Measurements from ENCODE around the gene ZNF577.

DNA sequence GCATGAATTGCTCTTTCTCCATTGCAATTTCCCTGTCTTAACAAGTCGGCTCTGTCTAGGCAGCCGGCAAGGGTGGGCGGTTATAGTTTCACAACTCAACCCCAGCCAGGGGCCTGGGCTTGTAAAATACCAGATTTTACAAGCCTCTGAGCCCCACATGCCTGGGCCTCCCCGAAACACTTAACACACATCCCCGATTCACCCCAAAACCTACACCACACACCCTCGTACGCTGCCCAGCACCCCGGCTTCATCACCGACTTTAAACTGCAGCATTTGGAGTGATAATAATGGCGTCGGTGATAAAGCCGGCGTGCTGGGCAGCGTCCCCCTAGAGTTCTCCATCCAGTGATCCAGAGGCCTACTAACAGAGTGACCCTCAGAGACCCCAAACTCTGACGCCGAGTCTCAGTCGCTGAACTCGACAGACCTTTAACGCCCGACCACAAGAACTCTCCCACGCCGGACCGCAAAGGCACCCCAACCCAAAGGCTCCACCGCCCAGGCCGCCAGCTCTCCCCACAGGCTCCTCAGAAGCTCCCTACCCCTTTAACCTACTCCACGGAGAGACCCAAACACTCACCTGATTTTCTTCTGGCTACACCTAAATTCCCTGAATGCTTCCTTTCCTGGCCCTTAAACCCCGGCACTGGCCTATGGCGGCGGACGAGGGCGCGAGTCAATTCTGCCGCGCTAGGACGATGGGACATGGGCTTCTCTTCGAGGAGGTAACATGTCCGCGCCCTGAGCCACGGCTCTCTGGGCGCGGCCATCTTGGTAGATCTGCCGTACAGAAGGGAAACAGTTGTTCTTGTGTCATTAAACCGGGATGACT is 16.8 kb upstream of the ZNF577 start, which contains the start of gene ZNF649:
- TF ChIP-seq POLR2A (IDR thresholded peaks at IDR 0.05): no peak
- TF ChIP-seq, protein P1, sequence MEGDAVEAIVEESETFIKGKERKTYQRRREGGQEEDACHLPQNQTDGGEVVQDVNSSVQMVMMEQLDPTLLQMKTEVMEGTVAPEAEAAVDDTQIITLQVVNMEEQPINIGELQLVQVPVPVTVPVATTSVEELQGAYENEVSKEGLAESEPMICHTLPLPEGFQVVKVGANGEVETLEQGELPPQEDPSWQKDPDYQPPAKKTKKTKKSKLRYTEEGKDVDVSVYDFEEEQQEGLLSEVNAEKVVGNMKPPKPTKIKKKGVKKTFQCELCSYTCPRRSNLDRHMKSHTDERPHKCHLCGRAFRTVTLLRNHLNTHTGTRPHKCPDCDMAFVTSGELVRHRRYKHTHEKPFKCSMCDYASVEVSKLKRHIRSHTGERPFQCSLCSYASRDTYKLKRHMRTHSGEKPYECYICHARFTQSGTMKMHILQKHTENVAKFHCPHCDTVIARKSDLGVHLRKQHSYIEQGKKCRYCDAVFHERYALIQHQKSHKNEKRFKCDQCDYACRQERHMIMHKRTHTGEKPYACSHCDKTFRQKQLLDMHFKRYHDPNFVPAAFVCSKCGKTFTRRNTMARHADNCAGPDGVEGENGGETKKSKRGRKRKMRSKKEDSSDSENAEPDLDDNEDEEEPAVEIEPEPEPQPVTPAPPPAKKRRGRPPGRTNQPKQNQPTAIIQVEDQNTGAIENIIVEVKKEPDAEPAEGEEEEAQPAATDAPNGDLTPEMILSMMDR (IDR thresholded peaks at IDR 0.05): no peak
